NCI-H146 treated with DMSO at 0.1 percent for 48 hours (cell line): Measurements from ENCODE around the gene TEF.

Experiments used
- DNase-seq: peaks from one replicate; lab custom pipeline; 2025; ENCODE audit not compliant: unreplicated experiment; lab: John Stamatoyannopoulos, UW

TEF gene, protein sequence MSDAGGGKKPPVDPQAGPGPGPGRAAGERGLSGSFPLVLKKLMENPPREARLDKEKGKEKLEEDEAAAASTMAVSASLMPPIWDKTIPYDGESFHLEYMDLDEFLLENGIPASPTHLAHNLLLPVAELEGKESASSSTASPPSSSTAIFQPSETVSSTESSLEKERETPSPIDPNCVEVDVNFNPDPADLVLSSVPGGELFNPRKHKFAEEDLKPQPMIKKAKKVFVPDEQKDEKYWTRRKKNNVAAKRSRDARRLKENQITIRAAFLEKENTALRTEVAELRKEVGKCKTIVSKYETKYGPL

DNA sequence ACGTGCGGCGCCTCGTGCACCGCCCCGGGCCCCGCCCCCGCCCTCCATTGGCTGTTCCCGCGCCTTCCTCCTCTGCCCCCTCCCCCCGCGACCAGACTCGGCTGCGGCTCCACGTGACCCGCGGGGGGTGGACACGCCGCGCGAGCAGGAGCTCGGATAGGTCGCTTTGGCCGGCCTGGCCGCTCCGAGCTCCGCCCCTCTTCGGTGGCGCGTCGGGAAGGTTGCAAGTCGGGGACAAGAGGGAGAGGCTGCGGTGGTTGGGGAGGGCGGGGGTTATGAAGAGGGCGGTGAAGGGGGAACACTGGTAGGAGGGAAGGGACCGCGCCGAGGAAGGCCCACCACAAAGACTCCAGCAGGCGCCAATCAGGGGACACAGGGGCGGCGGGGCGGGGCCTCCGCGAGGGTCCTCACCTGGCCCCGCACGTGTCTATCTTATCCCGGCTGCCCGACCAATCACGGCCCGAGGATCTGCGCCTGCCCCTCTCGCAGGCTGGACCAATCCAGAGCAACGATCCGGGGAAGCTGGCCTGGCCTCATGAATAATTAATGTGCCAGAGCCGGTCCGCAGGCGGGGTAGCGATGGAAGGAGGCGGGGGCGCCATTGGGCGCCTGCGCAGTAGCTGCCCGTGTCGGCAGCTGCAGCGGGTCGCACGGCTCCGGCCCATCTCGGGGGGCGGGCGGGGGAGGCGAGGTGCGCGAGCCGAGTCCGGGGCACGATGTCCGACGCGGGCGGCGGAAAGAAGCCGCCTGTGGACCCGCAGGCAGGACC lies at the start of gene TEF:
Gene TEF (plus strand): TSS at position 614 of the 769 bp plus-strand sequence. CDS start 103 bp downstream, at position 717.
- DNase-seq = peak; percentile 87

- DNase-seq = no peak
Observed at GRCh38 chr22:41332217-41332939, 49.4 kb upstream of the TEF start.

DNA sequence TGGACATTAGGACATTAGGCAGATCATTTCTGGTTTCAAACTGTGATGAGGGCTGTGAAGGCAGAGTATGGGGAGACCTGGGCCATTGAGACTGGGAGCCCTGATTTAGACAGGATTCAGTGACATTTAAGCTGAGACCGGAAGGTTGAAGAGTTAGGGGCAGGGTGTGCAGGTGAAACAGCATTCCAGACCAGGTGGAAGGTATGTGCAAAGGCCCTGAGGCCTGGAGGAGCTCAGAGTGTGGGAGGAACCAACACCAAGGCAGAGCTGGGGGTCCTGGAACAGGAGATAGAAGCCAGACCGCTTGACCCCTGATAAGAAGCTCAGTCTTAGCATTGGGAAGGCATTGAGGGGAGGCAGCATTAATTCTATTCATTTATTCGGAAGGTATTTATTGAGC lies 47.9 kb upstream of the TEF start:
- DNase-seq = no peak

- no peak for DNase-seq
Observed at GRCh38 chr22:41334215-41334614, 47.5 kb upstream of the TEF start.

GRCh38 chr22:41334951-41335635 lies 46.6 kb upstream of the TEF start:
- no peak for DNase-seq

DNA sequence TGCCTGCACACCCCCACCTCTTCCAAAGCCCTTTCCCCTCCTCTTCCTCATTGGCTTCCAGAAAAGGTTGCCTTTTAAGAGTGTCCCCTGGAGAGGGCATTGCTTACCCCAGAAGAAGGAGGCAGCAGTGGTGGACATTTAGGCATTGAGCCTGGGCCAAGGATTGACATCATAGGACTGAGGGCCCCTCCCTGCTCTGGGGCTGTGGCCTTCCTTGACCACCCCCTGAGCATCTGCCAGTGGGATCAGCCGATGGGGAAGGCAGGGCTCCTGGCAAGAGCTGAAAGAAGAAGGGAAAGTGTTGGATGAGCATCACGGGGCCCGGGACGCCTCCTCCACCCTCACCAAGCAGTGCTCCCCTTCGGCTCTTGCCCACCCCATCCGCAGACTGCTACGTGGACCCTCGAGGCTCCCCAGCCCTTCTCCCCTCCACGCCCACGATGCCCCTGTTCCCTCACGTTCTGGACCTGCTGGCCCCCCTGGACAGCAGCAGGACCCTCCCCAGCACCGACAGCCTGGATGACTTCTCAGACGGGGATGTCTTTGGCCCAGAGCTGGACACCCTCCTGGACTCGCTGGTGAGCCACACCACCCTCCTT lies 43.0 kb upstream of the TEF start:
- no peak for DNase-seq

GRCh38 chr22:41339823-41340222 lies 41.9 kb upstream of the TEF start:
- DNase-seq = no peak

DNA sequence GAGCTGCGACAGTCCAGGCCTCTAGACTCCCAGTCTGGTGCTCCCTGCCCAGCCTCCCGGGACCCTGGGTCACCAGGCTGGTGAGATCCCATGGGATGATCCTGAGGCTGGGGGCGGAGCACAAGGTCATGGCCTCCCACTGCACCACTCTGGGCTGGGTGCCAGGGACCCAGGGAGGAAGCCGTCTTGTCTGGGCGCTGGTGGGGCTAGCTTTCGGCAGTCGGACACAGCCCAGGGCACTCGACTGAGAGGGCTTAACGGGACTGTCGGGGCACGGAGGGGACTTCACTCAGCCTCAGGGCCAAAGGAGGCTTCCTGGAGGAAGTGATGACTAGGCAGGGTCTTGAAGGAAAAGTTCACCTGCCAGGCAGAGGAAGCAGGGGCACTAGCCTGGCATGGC lies 41.4 kb upstream of the TEF start:
- DNase-seq = no peak

DNA sequence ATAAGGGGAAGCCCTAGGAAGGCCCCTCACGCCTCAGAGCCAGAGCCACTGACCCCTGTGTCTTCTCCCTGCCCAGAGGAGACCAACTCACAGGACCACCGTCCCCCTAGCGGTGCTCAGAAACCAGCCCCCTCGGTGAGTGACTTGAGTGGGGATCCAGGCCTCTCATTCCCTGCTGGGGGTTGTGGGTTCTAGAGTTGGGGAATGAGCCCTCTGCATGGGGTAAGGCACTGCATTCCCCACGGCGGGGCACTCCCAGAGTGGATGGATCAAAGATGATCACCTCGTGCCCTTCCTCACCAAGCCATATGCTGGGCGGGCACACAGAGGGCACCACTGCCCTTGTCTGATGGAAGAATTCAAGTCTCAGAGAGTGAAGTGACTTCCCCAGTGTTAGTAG lies 40.7 kb upstream of the TEF start:
- DNase-seq = no peak

GRCh38 chr22:41341990-41342389 lies 39.8 kb upstream of the TEF start:
- DNase-seq = no peak

- no peak for DNase-seq
Observed at GRCh38 chr22:41343300-41343699, 38.4 kb upstream of the TEF start.

GRCh38 chr22:41343717-41344116 lies 38.0 kb upstream of the TEF start:
- no peak for DNase-seq

- no peak for DNase-seq
Observed at GRCh38 chr22:41344189-41344788, 37.5 kb upstream of the TEF start.

DNA sequence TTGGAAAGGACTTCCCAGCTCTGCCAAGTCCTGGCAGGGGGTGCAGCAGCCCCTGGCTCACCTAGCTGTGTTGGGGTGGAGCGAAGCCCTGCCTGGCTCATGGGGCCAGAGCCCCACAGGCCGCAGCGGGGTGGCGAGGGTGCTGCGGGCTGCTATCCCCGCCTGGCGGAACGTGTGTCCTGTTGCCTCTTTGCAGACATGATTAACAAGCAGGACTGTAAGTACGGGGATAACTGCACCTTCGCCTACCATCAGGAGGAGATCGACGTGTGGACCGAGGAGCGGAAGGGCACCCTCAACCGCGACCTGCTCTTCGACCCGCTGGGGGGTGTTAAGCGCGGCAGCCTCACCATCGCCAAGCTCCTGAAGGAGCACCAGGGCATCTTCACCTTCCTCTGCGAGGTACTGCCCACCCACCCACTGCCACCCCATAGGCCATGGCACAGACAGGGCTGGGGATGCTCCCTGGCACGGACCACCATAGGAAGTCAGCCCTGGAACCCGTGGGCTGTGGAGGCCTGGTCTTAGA lies 35.9 kb upstream of the TEF start:
- DNase-seq = no peak

DNA sequence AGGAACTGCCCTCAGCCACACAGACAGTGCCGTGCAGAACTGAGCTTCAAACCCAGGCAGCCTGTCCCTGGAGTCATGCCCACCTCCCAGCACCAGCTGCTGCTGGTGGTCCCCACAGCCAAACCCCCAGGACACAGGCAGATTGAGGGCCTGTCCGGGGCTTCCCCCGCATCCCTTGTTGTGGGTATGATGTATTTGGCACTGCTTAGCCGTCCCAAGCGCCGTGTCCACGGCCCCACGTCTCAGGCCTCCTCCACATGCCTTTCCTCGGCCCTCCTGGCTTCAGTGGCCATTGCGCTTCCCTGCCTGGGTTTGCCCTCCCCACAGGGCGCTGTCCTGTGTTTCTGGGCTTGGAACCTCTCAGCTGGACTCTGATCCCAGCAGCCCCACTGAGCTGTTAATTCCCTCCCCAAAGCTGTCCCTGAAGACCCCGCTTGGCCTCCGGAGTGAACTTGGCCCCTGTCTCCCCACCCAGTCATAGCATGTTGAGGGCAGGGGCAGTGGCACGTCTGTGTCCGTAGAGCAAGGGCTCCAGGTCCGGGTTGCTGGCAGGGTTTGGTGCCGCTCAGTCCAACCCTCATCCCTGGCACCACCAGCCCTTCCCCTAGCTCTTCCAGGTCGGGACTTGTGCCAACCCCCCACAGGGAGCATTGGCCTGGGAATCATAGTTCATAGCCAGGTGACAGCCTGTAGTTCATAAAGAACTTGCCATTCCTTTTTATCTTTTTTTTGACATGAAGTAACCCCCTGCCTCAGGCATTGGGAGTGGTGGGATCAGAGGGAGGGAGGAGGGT lies 34.5 kb upstream of the TEF start:
- DNase-seq = no peak

GRCh38 chr22:41348964-41349484 lies 32.7 kb upstream of the TEF start:
- no peak for DNase-seq

GRCh38 chr22:41350087-41350486 lies 31.7 kb upstream of the TEF start:
- no peak for DNase-seq

GRCh38 chr22:41351011-41351410 lies 30.7 kb upstream of the TEF start:
- DNase-seq = no peak

DNA sequence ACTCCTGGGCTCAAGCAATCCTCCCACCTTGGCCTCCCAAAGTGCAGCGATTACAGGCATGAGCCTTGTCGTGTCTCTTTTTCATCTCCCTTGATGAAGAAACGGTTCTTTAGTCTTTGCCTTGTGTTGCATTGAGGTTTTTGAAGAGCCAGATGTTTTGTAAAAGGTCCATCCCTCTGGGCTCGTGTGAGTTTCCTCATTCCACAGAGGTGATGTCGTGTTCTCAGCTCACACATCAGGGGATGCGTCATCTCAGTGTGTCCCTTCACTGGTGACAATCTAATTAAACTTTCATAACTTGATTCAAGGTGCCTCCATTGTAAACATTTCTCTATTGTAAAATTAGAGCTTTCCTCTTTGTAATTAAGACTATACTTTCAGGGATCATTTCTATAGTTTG lies 29.7 kb upstream of the TEF start:
- DNase-seq = no peak
